ENCODE data around the gene CCDC27. TPM values are rescaled to one million over a fixed set of nuclear protein-coding genes. Genes with fewer than 3 reads are reported as not detected.

CCDC27 gene
- total RNA-seq, 1 experiment from 2014 or later = 0.13 TPM

DNA sequence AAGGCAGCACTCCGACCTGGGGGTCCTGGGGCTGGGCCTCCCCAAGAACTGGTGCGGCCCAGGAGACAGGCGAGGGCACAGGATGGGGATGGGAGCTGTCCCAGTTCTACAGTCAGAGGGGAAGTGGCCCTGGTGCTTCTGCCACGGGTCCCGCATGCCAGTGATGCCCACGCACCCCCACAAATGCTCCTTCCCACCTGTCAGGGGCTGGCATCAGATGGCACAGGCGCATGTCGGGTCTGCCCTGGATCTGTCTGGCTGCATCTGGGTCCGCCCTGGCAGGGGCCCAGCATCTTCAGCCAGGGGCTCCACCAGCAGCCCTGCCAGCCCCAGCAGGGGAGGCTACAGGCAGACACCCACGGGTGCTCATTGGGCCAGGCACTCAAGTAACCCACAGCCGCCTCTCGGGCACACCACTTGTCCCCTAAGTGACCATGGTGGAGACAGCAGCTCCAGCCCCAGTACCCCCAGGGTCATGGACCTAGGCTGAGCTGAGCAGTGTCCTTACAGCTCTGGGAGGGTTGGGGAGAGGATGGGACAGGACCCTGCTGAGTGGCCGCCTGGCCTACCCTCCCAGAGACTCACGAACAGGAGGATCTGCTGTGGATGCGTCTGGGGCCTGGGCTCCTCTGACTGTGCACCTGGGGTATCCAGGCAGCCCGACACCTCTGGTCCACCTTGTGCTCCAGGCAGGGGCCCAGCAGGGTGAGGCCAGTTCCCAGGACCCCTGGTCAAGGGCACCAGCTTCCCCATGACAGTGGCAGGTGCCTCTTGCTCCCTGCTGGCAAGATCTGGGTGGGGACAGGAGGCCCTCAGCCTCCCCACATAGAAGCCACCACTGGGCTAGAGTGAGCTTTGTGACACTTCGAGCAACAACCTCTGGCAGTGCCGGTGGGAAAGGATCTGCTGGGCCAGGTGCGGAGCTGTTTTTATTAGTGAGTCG is 25.7 kb downstream of the CCDC27 start:
- TF ChIP-seq, protein P1, sequence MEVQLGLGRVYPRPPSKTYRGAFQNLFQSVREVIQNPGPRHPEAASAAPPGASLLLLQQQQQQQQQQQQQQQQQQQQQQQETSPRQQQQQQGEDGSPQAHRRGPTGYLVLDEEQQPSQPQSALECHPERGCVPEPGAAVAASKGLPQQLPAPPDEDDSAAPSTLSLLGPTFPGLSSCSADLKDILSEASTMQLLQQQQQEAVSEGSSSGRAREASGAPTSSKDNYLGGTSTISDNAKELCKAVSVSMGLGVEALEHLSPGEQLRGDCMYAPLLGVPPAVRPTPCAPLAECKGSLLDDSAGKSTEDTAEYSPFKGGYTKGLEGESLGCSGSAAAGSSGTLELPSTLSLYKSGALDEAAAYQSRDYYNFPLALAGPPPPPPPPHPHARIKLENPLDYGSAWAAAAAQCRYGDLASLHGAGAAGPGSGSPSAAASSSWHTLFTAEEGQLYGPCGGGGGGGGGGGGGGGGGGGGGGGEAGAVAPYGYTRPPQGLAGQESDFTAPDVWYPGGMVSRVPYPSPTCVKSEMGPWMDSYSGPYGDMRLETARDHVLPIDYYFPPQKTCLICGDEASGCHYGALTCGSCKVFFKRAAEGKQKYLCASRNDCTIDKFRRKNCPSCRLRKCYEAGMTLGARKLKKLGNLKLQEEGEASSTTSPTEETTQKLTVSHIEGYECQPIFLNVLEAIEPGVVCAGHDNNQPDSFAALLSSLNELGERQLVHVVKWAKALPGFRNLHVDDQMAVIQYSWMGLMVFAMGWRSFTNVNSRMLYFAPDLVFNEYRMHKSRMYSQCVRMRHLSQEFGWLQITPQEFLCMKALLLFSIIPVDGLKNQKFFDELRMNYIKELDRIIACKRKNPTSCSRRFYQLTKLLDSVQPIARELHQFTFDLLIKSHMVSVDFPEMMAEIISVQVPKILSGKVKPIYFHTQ (CRISPR knock-in tag; IDR thresholded peaks at IDR 0.05) = no peak
- TF ChIP-seq, protein P2, sequence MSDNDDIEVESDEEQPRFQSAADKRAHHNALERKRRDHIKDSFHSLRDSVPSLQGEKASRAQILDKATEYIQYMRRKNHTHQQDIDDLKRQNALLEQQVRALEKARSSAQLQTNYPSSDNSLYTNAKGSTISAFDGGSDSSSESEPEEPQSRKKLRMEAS (CRISPR knock-in tag; IDR thresholded peaks at IDR 0.05) = no peak
- TF ChIP-seq JUN (CRISPR knock-in tag; IDR thresholded peaks at IDR 0.05) = no peak
- no peak for TF ChIP-seq GABPB1 (CRISPR knock-in tag; IDR thresholded peaks at IDR 0.05)
- TF ChIP-seq ZNF317 (CRISPR knock-in tag; IDR thresholded peaks at IDR 0.05; ENCODE audit: borderline replicate concordance, low read depth) = no peak
- TF ChIP-seq, protein P3, sequence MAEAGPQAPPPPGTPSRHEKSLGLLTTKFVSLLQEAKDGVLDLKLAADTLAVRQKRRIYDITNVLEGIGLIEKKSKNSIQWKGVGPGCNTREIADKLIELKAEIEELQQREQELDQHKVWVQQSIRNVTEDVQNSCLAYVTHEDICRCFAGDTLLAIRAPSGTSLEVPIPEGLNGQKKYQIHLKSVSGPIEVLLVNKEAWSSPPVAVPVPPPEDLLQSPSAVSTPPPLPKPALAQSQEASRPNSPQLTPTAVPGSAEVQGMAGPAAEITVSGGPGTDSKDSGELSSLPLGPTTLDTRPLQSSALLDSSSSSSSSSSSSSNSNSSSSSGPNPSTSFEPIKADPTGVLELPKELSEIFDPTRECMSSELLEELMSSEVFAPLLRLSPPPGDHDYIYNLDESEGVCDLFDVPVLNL (CRISPR knock-in tag; IDR thresholded peaks at IDR 0.05; ENCODE audit: borderline replicate concordance, low read depth) = no peak
- TF ChIP-seq NR3C1 (CRISPR knock-in tag; conservative IDR thresholded peaks at IDR 0.05; ENCODE audit: low read depth) = no peak
- Mint-ChIP-seq H3K36me3 (peaks cover 38% of the 10 kb centered on the region), H3K27me3 (ENCODE audit: low read depth) (no peaks in the 10 kb centered on the region), H3K4me3 (no peak overlapping the region), H3K9me3 (no peaks in the 10 kb centered on the region), H3K27ac (no peak overlapping the region), H3K4me1 (peaks cover 15% of the 10 kb centered on the region)
- DNase-seq (ENCODE audit: low spot score) (no peak), ATAC-seq (no peak)
- CTCF ChIA-PET = interaction anchor here (0.6 to 2.5 kb wide), 5 partner anchors 16 to 1463 kb away, joined by 3 to 10 read pairs (median 3); no protein-coding TSS in a partner anchor
- POLR2A ChIA-PET = interaction anchor here (0.6 to 1.2 kb wide), 2 partner anchors 14 to 1233 kb away, joined by 3 to 5 read pairs; no protein-coding TSS in a partner anchor

DNA sequence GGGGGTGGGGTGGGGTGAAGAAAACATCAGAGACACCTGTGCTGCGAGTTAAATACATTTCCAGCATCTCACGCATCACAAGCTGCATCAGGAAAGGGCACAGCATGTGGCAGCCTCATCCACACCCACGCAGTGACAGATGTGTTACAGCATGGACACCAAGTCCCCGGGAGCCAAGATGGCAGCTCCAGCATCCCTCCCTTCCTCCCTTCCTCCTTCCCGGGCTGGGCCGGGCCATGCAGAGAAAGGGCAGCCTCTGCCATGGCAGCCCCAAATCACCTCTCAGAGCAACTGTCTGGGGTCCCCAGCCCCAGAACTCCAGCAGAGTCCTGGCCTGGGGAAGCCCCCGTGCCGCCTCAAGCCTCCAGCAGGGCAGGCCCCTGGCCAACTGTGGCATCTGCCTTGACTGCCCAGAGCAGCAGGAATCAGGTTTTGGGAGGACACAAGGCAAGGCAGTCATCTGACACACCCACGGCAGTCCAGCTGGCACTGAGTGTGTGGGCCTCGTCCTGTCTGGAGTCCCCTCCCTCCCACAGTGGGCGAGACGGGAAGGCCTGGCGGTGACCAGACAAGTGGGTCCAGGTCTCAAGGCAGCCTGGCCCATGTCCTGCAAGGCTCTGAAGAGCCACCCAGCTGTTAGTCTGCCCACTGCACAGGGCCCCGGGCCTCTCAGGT is 26.5 kb downstream of the CCDC27 start:
- no peak for DNase-seq (ENCODE audit: low spot score)
- POLR2A ChIA-PET = interaction anchor here (0.6 to 1.2 kb wide), 2 partner anchors 13 to 1234 kb away, joined by 3 to 5 read pairs; no protein-coding TSS in a partner anchor
- no peak for ATAC-seq
- H3K9me3 Mint-ChIP-seq = no peaks in the 10 kb centered on the region
- H3K4me3 Mint-ChIP-seq = no peak overlapping the region
- CTCF ChIA-PET = interaction anchor here (0.7 to 2.5 kb wide), 4 partner anchors 15 to 1463 kb away, joined by 3 to 10 read pairs (median 4); no protein-coding TSS in a partner anchor
- no peak overlapping the region for H3K27ac Mint-ChIP-seq
- H3K27me3 Mint-ChIP-seq (ENCODE audit: low read depth) = no peaks in the 10 kb centered on the region
- peaks cover 10% of the 10 kb centered on the region for H3K4me1 Mint-ChIP-seq
- H3K36me3 Mint-ChIP-seq = peaks cover 44% of the 10 kb centered on the region
- TF ChIP-seq, protein P4, sequence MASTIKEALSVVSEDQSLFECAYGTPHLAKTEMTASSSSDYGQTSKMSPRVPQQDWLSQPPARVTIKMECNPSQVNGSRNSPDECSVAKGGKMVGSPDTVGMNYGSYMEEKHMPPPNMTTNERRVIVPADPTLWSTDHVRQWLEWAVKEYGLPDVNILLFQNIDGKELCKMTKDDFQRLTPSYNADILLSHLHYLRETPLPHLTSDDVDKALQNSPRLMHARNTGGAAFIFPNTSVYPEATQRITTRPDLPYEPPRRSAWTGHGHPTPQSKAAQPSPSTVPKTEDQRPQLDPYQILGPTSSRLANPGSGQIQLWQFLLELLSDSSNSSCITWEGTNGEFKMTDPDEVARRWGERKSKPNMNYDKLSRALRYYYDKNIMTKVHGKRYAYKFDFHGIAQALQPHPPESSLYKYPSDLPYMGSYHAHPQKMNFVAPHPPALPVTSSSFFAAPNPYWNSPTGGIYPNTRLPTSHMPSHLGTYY (CRISPR knock-in tag; IDR thresholded peaks at IDR 0.05) = no peak
- TF ChIP-seq SOX15 (CRISPR knock-in tag; IDR thresholded peaks at IDR 0.05) (no peak), GTF2I (CRISPR knock-in tag; conservative IDR thresholded peaks at IDR 0.05) (no peak), JUN (CRISPR knock-in tag; IDR thresholded peaks at IDR 0.05) (no peak), TEAD1 (CRISPR knock-in tag; IDR thresholded peaks at IDR 0.05) (no peak), KAT7 (CRISPR knock-in tag; IDR thresholded peaks at IDR 0.05; ENCODE audit: borderline replicate concordance) (no peak), RORB (CRISPR knock-in tag; IDR thresholded peaks at IDR 0.05) (no peak), TP53 (CRISPR knock-in tag; IDR thresholded peaks at IDR 0.05) (no peak)
- TF ChIP-seq, protein P5, sequence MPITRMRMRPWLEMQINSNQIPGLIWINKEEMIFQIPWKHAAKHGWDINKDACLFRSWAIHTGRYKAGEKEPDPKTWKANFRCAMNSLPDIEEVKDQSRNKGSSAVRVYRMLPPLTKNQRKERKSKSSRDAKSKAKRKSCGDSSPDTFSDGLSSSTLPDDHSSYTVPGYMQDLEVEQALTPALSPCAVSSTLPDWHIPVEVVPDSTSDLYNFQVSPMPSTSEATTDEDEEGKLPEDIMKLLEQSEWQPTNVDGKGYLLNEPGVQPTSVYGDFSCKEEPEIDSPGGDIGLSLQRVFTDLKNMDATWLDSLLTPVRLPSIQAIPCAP (CRISPR knock-in tag; IDR thresholded peaks at IDR 0.05) = no peak
- TF ChIP-seq, protein P1 (CRISPR knock-in tag; IDR thresholded peaks at IDR 0.05) = no peak
- TF ChIP-seq, protein P6, sequence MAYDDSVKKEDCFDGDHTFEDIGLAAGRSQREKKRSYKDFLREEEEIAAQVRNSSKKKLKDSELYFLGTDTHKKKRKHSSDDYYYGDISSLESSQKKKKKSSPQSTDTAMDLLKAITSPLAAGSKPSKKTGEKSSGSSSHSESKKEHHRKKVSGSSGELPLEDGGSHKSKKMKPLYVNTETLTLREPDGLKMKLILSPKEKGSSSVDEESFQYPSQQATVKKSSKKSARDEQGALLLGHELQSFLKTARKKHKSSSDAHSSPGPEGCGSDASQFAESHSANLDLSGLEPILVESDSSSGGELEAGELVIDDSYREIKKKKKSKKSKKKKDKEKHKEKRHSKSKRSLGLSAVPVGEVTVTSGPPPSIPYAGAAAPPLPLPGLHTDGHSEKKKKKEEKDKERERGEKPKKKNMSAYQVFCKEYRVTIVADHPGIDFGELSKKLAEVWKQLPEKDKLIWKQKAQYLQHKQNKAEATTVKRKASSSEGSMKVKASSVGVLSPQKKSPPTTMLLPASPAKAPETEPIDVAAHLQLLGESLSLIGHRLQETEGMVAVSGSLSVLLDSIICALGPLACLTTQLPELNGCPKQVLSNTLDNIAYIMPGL (CRISPR knock-in tag; IDR thresholded peaks at IDR 0.05) = no peak
- TF ChIP-seq, protein P7, sequence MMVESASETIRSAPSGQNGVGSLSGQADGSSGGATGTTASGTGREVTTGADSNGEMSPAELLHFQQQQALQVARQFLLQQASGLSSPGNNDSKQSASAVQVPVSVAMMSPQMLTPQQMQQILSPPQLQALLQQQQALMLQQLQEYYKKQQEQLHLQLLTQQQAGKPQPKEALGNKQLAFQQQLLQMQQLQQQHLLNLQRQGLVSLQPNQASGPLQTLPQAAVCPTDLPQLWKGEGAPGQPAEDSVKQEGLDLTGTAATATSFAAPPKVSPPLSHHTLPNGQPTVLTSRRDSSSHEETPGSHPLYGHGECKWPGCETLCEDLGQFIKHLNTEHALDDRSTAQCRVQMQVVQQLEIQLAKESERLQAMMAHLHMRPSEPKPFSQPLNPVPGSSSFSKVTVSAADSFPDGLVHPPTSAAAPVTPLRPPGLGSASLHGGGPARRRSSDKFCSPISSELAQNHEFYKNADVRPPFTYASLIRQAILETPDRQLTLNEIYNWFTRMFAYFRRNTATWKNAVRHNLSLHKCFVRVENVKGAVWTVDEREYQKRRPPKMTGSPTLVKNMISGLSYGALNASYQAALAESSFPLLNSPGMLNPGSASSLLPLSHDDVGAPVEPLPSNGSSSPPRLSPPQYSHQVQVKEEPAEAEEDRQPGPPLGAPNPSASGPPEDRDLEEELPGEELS (CRISPR knock-in tag; IDR thresholded peaks at IDR 0.05) = no peak
